Fibroblast of peridontal ligament (primary cell): ENCODE data around the gene PTPN11.
A peak's percentile ranks its signal among the peaks of the same experiment; 100 is the strongest.
"Not testable (repeated sequence)": the region's sequence is repeated elsewhere in the genome, so short reads cannot be mapped to it uniquely, and the experiment has no call there.

ENCODE experiments used
- DNase-seq: peaks from one replicate; pipeline ENCODE4 v3.0.0-alpha.2; 2010; ENCODE audit errors: extremely low read depth

PTPN11 gene

GRCh38 chr12:112514926-112515642 lies 96.3 kb downstream of the PTPN11 start:
- DNase-seq = peak; percentile 52

GRCh38 chr12:112515868-112516267 lies 97.1 kb downstream of the PTPN11 start:
- no peak for DNase-seq

DNA sequence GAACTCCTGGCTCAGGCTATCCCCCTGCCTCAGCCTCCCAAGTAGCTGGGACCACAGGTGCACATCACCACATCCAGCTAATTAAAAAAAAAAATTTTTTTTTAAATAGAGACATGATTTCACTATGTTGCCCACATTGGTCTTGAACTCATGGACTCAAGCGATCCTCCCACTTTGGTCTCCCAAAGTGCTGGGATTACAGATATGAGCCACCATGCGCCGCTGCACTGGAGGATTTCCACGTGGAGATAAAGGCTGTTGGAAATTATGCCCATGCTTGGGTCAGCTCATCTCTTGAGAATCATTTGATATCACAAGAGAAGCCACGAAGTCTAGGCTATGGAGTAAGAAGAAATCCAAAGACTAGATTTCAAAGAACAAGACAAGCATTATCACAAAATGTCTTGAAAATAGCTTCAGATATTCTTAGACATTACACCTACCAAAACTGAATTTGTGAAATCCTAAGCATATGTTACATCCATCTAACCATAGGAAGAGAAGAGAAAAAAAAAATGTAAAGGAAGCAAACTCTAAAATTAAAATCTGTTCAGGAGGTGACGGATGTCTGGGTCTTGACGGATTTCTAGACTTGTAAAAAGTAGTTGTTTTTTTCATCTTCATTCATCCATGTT lies 99.1 kb downstream of the PTPN11 start:
- DNase-seq = no peak

DNA sequence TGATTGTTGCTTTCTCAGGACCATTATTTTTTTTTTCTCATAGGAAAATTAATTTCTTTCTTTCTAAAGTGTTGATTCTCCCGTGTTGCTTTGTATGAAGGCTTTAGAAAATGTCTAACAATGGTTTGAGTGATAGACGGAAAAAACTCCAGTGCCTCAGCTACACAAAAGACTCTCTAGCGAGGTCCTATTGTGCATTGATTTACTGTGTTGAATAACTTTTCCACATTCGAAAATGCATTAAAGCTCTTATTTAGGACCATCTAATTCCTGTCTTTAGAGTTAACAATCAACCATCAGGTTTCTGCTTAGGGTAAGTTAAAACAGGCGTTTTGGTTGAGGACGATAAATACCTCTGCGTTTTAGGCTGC lies 99.6 kb downstream of the PTPN11 start:
- no peak for DNase-seq

DNA sequence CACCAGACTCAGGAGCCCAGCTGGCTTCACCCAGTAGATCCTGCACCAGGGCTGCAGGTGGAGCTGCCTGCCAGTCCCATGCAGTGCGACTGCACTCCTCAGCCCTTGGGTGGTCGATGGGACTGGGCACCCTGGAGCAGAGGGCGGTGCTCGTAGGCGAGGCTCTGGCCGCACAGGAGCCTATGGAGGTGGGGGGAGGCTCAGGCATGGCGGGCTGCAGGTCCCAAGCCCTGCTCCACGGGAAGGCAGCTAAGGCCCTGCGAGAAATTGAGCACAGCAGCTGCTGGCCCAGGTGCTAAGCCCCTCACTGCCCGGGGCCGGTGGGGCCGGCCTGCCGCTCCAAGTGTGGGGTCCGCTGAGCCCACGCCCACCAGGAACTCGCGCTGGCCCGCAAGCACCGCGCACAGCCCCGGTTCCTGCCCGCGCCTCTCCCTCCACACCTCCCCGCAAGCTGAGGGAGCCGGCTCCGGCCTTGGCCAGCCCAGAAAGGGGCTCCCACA lies 101.1 kb downstream of the PTPN11 start:
- DNase-seq = not testable (repeated sequence)

- DNase-seq = no peak
Measured at GRCh38 chr12:112523856-112524255, 105.1 kb downstream of the PTPN11 start.

DNA sequence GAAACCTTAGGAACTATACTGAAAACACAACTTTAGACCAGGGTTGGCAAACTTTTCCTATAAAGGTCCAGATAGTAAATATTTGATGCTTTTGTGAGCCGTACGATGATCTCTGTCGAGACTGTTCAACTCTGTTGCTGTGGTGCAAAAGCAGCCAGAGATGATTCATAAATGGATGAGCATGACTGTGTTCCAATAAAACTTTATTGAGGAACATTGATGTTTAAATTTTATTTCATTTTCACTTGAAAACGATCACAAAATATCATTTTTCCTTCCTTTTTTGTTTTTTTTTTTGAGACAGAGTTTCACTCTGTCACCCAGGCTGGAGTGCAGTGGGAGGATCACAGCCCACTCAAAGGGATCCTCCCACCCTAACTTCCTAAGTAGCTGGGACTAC lies 105.5 kb downstream of the PTPN11 start:
- DNase-seq = no peak

- DNase-seq = peak; percentile 31
Measured at GRCh38 chr12:112524676-112525425, 106.1 kb downstream of the PTPN11 start.

- DNase-seq = no peak
Measured at GRCh38 chr12:112525426-112525809, 106.7 kb downstream of the PTPN11 start.

DNA sequence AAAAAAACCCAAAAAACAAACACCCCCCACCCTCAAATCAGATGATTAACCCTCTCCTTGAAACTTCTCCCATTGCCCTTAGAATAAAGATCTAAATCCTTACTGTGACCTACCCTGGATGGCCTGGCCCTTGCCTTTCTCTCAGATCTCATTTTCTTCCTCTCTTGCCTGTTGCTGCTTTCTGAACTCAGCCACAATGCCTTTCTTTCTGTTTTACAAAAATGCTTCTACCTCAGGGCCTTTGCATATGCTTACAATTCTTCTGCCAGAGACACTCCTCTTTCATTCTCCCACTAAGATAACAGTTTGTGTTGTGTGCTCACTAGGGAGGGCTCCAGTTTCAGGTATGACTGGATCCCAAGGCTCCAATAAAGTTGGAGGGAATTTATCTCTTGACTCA lies 108.3 kb downstream of the PTPN11 start:
- DNase-seq = no peak

- no peak for DNase-seq
Measured at GRCh38 chr12:112527501-112527900, 108.8 kb downstream of the PTPN11 start.

DNA sequence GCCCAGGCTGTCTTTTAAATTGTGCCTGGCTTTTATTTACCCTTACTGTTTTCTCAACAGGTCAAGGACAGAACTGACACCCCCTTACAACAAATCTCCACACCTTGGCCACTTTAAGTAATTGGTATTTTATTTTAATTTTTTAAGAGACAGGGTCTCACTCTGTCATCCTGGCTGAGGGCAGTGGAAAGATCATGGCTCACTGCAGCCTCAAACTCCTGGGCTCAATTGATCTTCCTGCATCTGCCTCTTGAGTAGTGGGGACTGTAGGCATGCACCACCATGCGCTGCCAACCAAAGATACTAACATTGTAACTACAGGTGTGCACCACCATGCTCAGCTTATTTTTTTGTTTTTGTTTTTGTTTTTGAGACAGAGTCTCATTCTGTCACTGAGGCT lies 109.8 kb downstream of the PTPN11 start:
- no peak for DNase-seq

DNA sequence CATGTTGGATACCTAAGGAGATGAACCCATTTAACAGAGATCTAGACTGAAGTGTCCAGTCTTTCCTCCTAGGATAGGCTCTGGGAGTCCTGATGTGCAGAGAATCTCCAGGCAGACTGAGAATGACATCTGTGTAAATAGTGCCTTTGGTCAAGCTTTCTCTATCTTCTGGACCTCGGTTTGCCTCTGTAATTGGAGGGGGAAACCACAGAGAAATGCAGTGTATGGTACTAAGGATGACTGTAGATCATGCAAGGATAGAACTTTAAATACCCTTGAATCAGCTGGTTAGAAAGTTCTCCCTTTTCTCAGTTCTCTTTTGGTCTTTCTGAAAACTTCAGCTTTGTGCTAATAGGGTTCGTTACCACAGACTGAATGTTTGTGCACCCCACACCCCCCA lies 112.2 kb downstream of the PTPN11 start:
- no peak for DNase-seq

- DNase-seq = no peak
Measured at GRCh38 chr12:112532106-112532505, 113.4 kb downstream of the PTPN11 start.

GRCh38 chr12:112533528-112533927 lies 114.8 kb downstream of the PTPN11 start:
- no peak for DNase-seq

DNA sequence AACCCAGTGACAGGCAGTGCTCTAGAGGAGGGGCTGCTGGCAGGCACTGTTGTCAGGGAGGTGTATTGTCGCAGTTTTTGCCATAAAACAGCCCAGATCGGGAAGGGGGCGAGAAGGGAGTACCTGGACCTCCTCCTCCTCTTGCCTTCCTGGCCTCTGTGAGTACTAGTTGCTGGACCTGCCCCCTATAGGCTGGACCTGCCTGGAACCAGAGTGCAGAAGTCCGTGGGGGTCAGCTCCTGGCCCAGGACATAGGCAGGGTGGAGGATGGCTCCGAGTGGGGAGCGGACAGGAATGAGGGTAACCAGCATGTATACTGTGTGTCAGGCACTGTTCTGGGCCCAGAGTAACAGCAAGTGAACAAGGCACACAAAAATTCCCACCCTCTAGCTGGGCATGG lies 116.3 kb downstream of the PTPN11 start:
- no peak for DNase-seq

DNA sequence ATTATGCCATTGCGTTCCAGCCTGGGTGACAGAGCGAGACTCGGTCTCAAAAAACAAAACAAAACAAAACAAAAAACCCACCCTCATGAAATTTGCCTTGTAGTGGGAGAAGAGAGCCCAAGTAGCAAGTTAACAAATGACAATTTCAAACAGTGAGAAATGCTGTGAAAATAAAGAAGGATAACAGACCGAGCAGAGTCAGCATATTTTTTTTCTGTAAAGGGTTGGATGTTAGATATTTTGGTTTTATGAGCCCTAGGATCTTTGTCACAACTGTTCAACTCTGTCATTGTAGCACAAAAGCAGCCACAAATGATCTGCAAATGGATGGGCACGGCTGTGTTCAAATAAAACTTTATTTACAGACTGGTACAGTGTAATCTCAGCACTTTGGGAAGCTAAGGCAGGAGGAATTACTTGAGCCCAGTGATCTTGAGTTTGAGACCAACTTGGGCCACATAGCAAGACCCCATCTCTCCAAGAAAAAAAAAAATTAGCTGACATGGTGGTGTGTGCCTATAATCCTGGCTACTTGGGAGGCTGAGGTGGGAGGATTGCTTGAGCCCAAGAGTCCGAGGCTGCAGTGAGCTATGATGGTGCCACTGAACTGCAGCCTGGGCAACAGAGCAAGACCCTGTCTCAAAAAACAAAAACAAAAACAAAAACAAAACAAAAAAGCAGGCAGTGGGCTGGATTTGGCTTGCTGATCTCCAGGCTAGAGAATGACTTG lies 117.1 kb downstream of the PTPN11 start:
- no peak for DNase-seq

GRCh38 chr12:112536367-112536730 lies 117.6 kb downstream of the PTPN11 start:
- no peak for DNase-seq

- no peak for DNase-seq
Measured at GRCh38 chr12:112537710-112538396, 119.1 kb downstream of the PTPN11 start.

DNA sequence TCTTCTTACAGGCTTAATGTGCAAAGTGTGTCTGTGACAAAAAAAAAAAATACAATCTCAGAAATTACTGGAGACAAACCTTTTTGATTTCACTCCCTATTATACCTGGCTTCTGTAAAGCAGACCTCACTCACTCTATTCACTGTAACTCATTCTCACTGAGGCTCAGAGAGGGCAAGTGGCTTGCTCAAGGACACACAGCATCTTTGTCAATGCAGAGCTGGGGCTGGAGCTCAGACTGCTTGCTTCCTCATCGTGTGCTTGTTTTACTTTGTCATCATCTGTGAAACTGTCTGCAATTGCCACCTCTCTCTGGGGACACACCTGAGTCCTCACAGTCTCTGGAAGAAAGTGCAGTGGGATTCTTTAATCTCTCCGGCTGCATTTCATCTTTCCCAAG lies 120.0 kb downstream of the PTPN11 start:
- no peak for DNase-seq

GRCh38 chr12:112539221-112539620 lies 120.5 kb downstream of the PTPN11 start:
- no peak for DNase-seq

DNA sequence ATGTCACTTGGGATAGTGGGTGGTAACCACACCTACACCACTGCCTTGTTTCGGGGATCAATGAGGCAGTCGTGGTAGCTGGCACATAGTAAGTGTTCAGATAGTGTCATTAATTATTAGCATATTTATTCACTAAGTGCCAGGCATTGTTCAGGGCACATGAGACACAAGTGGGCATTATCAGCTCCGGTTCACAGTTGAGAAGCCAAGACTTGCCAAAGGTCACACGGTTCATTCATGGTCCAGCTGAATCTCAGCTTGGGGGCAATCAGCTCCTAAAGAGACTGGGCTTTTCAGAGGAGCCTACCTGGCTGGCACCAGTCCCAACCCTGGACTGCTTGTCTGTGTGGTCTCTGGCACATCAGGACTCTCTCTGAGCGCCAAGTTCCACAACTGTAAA lies 121.3 kb downstream of the PTPN11 start:
- no peak for DNase-seq
